Lower leg skin (tissue), 4 donors: ENCODE data around the gene IKZF1. TPM values are rescaled to one million over a fixed set of nuclear protein-coding genes. Genes with fewer than 3 reads are reported as not detected.

ENCODE experiments used
- DNase-seq, 2 donors: peaks; one replicate each; pipeline ENCODE4 v3.0.0-alpha.2; 2019; ENCODE audit warnings: low spot score in 2 of 2
- H3K4me3 ChIP-seq: fragments of 200-600 bp; sonication (generic); 2 replicates; pipeline ENCODE4 v1.5.1; 2017; ENCODE audit warnings: mild to moderate bottlenecking, low read depth; ENCODE audit not compliant: poor library complexity, severe bottlenecking
- CTCF ChIP-seq, 3 donors: fragments of 450-650 bp; IDR thresholded peaks; one replicate each; pipeline ENCODE4 v1.5.1; 2016; ENCODE audit warnings: antibody characterized with exemption in 3 of 3, mild to moderate bottlenecking in 3 of 3, moderate library complexity in 2 of 3
- POLR2A ChIP-seq, 2 donors: fragments of 450-650 bp; IDR thresholded peaks; one replicate each; pipeline ENCODE4 v1.6.1; 2016 to 2017; ENCODE audit warnings: antibody characterized with exemption in 2 of 2, mild to moderate bottlenecking in 1 of 2, moderate library complexity in 1 of 2
- WGBS, 2 donors: methylation state at CpG; one replicate each; pipeline ENCODE4 v1.1.5; 2018; 5-methylcytosine and 5-hydroxymethylcytosine counted together
- intact Hi-C: fragments of 100-400 bp; cut with DNase I; formaldehyde crosslinking; loops from one replicate; pipeline ENCODE4 v1.15.0; 2023; ENCODE audit warnings: low total_unique reads
- total RNA-seq, 4 donors: library from RNA; depleted of rRNA; stranded (reverse); fragments of >200 nt; gene quantifications; one replicate each; pipeline ENCODE4 v1.1.0, GENCODE V29; 2016

Gene IKZF1
- total RNA-seq, 4 donors from 2014 or later = 5.3 to 10.8 (median 7.6) TPM

- WGBS, 2 donors = 90 to 94% methylated on average over 1 of the region's 1 CpG
- no peak overlapping the region for H3K4me3 ChIP-seq
- intact Hi-C loops = no loop called here
- DNase-seq = no peak
- TF ChIP-seq POLR2A (IDR thresholded peaks at IDR 0.05) = no peak
- TF ChIP-seq CTCF (IDR thresholded peaks at IDR 0.05) = no peak
These were observed 6.4 kb downstream of the IKZF1 start for GRCh38 chr7:50310956-50311355.

GRCh38 chr7:50312250-50313162 is 8.0 kb downstream of the IKZF1 start:
- TF ChIP-seq POLR2A (IDR thresholded peaks at IDR 0.05) (no peak), CTCF (IDR thresholded peaks at IDR 0.05) (no peak)
- DNase-seq = no peak
- WGBS, 2 donors = 71 to 75% methylated on average over 10 of the region's 10 CpGs
- intact Hi-C loops = no loop called here
- H3K4me3 ChIP-seq = no peak overlapping the region

GRCh38 chr7:50314836-50315592 is 10.5 kb downstream of the IKZF1 start:
- no peak for TF ChIP-seq POLR2A (IDR thresholded peaks at IDR 0.05)
- no peak for TF ChIP-seq CTCF (IDR thresholded peaks at IDR 0.05)
- H3K4me3 ChIP-seq = no peak overlapping the region
- no peak for DNase-seq
- WGBS, 2 donors = 61 to 62% methylated on average over 11 of the region's 11 CpGs
- intact Hi-C loops = no loop called here

DNA sequence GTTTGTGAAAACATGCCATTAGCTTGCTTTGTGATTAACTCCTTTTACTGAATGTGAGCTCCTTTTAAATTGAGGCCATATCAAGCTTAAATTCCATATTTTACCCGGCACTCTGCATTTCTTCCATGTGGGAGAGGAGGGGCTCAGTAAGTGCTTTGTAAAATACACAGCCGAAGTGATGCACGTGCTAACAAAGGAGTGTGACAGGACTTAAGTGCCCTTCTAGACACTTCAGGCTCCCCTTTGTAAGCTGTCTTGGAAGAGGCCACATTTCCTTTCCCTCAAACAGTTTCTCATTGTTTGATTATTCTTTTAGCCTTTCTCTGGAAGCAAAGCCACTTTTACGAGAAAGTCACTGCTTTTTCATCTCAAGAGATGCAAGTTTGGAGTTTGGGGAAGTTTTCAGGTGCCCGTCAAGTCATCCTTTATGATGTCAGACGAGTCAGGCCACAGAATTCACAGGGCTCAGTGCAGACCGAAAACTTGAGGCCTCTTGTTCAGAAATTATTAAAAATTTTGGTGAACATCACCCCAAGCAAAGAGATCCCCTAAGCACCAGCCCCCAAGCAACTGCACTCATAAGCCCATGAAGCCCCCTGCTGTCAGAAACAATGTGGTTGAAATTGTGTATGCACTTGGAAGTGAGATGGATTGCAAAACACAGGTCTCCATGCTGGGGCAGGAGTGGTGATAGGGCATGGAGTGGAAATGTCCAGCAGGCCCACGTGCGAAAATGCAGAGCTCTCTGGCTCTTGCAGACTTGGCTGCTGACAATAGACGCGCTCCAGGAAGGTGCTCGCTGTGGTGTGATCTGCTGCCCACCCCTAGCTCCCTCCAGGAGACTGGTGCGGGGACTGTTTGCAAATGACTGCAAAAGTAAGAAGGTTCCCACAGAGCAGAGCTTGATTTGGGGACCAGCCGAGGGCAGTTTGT is 11.5 kb downstream of the IKZF1 start:
- no peak overlapping the region for H3K4me3 ChIP-seq
- DNase-seq = no peak
- 63 to 68% methylated on average over 14 of the region's 14 CpGs for WGBS, 2 donors
- TF ChIP-seq POLR2A (IDR thresholded peaks at IDR 0.05) (no peak), CTCF (IDR thresholded peaks at IDR 0.05) (no peak)
- intact Hi-C loops = no loop called here

- no peak overlapping the region for H3K4me3 ChIP-seq
- WGBS, 2 donors = 75 to 86% methylated on average over 7 of the region's 7 CpGs
- DNase-seq = no peak
- TF ChIP-seq POLR2A (IDR thresholded peaks at IDR 0.05) = no peak
- no peak for TF ChIP-seq CTCF (IDR thresholded peaks at IDR 0.05)
- intact Hi-C loops = no loop called here
These were observed 12.7 kb downstream of the IKZF1 start for GRCh38 chr7:50317221-50317678.
